SW 1271 (cell line): ENCODE results near the gene PSMB9.

Experiments used
- DNase-seq, 2 experiments: peaks; one replicate each; lab custom pipeline; 2025; lab: John Stamatoyannopoulos, UW

Gene PSMB9

GRCh38 chr6:32905078-32905477, 51.1 kb downstream of the PSMB9 start:
- no peak for DNase-seq

GRCh38 chr6:32906539-32906938, 52.5 kb downstream of the PSMB9 start:
- DNase-seq: peak in 1 of 2 experiments; percentile 39

GRCh38 chr6:32908897-32909296, 54.9 kb downstream of the PSMB9 start:
- no peak for DNase-seq
